Measurements from ENCODE around the gene DYDC2.
"Not testable (repeated sequence)": the region's sequence is repeated elsewhere in the genome, so short reads cannot be mapped to it uniquely, and the experiment has no call there.

Gene DYDC2

GRCh38 chr10:80356563-80356988 lies at the start of gene DYDC2, which contains the start of gene DYDC1:
Gene DYDC2, plus strand, starts transcription at chr10:80356781. Its CDS starts 5,663 bp downstream, at chr10:80362444.
Gene DYDC1, minus strand, starts transcription at chr10:80356755. Its CDS starts 4,154 bp downstream, at chr10:80352601.
- DNase-seq (ENCODE audit: low spot score), result peak; percentile 84

- no peak for DNase-seq (ENCODE audit: low spot score)
Measured at GRCh38 chr10:80313523-80313922, 43.1 kb upstream of the DYDC2 start.

- DNase-seq (ENCODE audit: low spot score), result no peak
Measured at GRCh38 chr10:80315391-80315790, 41.2 kb upstream of the DYDC2 start.

- DNase-seq (ENCODE audit: low spot score), result no peak
Measured at GRCh38 chr10:80318742-80319141, 37.8 kb upstream of the DYDC2 start.

- DNase-seq (ENCODE audit: low spot score), result no peak
Measured at GRCh38 chr10:80319318-80319717, 37.3 kb upstream of the DYDC2 start.

GRCh38 chr10:80319725-80320290 lies 36.8 kb upstream of the DYDC2 start:
- no peak for DNase-seq (ENCODE audit: low spot score)

GRCh38 chr10:80320377-80320776 lies 36.2 kb upstream of the DYDC2 start:
- DNase-seq (ENCODE audit: low spot score), result no peak

- DNase-seq (ENCODE audit: low spot score), result no peak
Measured at GRCh38 chr10:80321183-80321582, 35.4 kb upstream of the DYDC2 start.

GRCh38 chr10:80322158-80322557 lies 34.4 kb upstream of the DYDC2 start:
- no peak for DNase-seq (ENCODE audit: low spot score)

GRCh38 chr10:80322711-80323110 lies 33.9 kb upstream of the DYDC2 start:
- DNase-seq (ENCODE audit: low spot score), result no peak

- DNase-seq (ENCODE audit: low spot score), result no peak
Measured at GRCh38 chr10:80323311-80323710, 33.3 kb upstream of the DYDC2 start.

GRCh38 chr10:80324086-80324485 lies 32.5 kb upstream of the DYDC2 start:
- no peak for DNase-seq (ENCODE audit: low spot score)

- no peak for DNase-seq (ENCODE audit: low spot score)
Measured at GRCh38 chr10:80324891-80325364, 31.7 kb upstream of the DYDC2 start.

- DNase-seq (ENCODE audit: low spot score), result no peak
Measured at GRCh38 chr10:80333983-80334382, 22.6 kb upstream of the DYDC2 start.

GRCh38 chr10:80344276-80344675 lies 12.3 kb upstream of the DYDC2 start:
- DNase-seq (ENCODE audit: low spot score), result no peak

- no peak for DNase-seq (ENCODE audit: low spot score)
Measured at GRCh38 chr10:80344912-80345311, 11.7 kb upstream of the DYDC2 start.

GRCh38 chr10:80350251-80350650 lies 6.3 kb upstream of the DYDC2 start:
- no peak for DNase-seq (ENCODE audit: low spot score)

GRCh38 chr10:80351220-80351619 lies 5.4 kb upstream of the DYDC2 start:
- DNase-seq (ENCODE audit: low spot score), result no peak

- peak; percentile 49 for DNase-seq (ENCODE audit: low spot score)
Measured at GRCh38 chr10:80356989-80357850, 639 bp downstream of the DYDC2 start.

- no peak for DNase-seq (ENCODE audit: low spot score)
Measured at GRCh38 chr10:80357851-80358125, 1.2 kb downstream of the DYDC2 start.

GRCh38 chr10:80358925-80359324 lies 2.3 kb downstream of the DYDC2 start:
- DNase-seq (ENCODE audit: low spot score), result not testable (repeated sequence)

GRCh38 chr10:80359644-80360043 lies 3.1 kb downstream of the DYDC2 start:
- DNase-seq (ENCODE audit: low spot score), result no peak

GRCh38 chr10:80365510-80365909 lies 8.9 kb downstream of the DYDC2 start:
- no peak for DNase-seq (ENCODE audit: low spot score)

GRCh38 chr10:80371467-80371866 lies 14.9 kb downstream of the DYDC2 start:
- DNase-seq (ENCODE audit: low spot score), result no peak

Measured in iPS-NIHi11 (cell line).